ENCODE data around the gene NCL.
"Not testable (repeated sequence)": the region's sequence is repeated elsewhere in the genome, so short reads cannot be mapped to it uniquely, and the experiment has no call there.

NCL gene

DNA sequence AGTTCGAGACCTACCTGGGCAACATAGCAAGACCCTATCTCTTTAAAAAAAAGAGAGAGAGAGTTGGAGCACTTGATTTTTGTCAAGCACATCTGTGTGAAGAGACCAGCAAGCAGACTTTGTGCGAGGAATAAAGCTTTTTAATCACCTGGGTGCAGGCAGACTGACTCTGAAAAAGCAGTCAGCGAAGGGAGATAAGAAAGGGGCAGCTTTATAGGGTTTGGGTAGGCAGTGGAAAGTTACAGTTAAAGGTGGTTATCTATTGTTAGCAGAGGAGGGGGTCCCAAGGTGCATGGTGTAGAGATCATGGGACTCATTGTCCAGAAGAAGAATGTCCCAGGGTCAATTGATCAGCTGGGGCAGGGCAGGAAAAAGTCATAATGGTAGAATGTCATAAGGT, 34.4 kb downstream of the NCL start:
- peak; percentile 17 for DNase-seq

- DNase-seq = no peak
These were observed 35.1 kb downstream of the NCL start for GRCh38 chr2:231429152-231429551.

DNA sequence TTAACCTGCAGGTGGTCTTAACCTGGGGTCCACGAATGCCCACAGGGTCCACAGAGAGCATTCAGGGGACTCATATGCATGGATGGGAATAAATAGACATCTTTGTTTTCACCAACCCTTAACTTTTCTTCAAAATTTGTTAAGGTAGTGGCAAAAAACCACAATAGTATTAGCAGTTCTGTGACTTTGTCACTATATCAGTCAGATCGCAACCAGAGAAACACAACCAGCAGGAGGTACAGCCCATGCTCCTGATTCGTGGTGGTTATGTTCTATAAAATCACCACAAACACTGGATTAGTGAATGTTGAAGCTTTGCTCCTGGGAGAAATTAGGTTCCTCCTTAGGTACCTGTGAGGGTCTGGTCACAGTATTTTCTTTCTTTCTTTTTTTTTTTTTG, 37.2 kb downstream of the NCL start:
- no peak for DNase-seq

- peak; percentile 79 for DNase-seq
These were observed 38.2 kb downstream of the NCL start for GRCh38 chr2:231425811-231426703.

DNA sequence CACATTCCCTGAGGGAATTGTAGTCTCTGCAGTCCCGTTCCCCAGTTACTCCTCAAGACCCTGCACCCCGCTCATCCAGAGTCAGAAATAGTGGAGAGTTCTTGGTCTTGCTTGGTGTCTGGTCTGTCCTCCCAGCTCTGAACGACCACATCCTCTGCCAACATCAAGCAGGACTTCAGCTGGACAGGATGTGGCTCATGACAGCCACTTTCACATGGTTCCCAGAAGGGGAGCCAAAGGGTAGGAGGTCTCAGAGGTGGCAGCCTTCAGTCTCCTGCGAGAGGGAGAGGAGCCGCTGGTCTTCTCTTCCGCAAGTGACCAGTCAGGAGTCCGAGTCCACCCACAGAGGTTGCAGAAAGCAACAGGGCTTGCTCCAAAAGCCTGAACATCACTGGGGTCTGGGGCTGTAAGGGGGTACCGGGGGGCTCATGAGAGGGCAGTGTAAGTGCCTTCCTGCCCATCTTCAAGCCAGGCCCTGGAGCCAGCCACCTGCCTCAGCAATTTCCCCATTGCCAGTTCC, 38.9 kb downstream of the NCL start:
- no peak for DNase-seq

- no peak for DNase-seq
These were observed 41.1 kb downstream of the NCL start for GRCh38 chr2:231423176-231423575.

DNA sequence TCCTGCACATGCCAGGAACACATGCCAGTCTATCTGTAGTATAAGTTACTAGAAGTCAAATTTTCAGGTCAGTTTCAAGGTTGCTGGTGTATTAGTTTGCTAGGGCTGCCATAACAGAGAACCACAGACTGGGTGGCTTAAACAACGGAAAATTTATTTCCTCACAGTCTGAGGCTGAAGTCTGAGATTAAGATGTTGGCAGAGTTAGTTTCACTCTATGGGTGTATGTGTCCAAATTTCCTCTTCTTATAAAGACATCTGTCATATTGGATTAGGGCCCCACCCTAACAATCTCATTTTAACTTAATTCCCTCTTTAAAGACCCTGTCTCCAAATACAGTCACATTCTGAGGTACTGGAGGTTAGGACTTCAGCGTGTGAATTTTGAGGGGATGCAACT, 42.2 kb downstream of the NCL start:
- no peak for DNase-seq

GRCh38 chr2:231421051-231421580, 43.2 kb downstream of the NCL start:
- DNase-seq = no peak

DNA sequence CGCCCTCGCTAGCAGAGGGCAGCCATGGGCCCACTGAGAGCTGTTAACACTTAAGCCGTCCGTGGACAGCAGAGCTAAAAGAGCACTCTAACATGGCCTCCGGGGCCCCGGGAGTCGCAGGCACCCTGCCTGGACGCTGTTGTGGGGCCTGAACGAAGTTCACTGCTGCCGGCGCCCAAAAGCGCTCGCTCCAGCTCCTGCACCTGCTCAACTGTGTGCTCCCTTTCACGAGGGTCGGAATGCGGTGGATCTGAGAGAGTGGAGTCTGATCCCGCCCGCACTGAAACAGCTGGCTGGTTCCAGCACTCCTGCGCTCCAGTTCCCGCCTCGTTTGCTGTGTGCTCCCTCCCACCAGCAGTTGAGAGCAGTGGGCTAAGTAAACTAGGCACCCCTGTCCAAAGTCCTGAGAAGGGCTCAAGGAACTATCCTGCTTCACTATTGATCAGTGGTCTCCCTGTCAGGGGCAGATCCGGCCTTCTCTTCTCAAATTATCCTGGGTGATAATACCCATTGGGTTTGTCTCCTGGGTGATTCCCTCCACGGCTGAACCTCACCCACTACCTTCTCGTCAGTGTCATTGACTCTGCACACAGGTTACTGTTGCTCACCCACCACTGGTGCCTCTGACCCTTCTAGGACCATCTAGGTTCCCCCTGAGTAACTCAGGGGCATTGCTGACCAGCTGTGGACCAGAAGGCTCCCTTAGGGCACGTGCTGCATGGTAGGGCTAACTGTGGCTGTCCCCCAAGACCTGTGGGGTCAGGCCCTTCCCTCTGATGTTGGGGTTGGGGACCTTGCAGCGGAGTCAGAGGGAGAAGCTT, 45.3 kb downstream of the NCL start:
- DNase-seq = no peak

- no peak for DNase-seq
These were observed 49.3 kb downstream of the NCL start for GRCh38 chr2:231415029-231415428.

- no peak for DNase-seq
These were observed 50.3 kb downstream of the NCL start for GRCh38 chr2:231413921-231414476.

DNA sequence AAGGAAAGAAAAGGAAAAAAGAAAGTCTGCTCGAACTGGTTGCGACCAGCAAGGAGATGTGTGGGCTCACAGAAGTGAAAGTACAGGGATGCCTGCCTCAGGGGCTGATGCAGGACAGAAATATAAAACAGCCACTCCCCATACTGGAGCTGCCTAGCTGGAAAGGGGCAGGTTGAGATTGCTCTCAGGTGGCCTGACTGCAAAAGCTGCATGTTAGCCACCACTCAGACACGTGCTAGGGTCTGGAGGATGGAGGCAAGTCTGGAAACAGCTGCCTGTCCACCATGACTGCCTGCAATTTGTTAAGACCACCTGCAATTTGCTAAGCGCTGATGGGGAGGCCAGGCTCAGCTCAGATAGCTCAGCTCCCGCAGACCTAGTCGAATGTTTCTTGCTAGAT, 50.8 kb downstream of the NCL start:
- DNase-seq = no peak

- no peak for DNase-seq
These were observed 51.7 kb downstream of the NCL start for GRCh38 chr2:231412618-231412963.

- peak; percentile 85 for DNase-seq
These were observed 52.3 kb downstream of the NCL start for GRCh38 chr2:231411831-231412617.

DNA sequence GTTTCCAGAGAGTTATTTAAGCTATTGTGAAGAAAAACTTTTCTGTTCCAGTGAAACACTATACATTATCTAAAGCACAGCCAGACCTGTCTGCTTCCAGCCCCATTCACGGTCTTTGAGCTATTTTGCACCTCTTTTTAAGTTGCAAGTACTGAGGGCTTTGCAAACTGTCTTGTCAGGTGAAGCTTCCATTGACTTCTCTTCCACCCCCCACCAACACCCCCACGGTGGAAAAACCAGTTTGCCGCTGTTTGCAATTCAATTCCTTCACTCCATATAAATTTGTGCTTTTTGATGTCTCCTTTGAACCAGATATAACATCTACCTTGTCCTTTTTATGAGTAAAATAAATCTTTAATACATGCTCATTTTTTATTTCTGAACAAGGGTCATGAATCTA, 53.0 kb downstream of the NCL start:
- no peak for DNase-seq

GRCh38 chr2:231410293-231411004, 53.8 kb downstream of the NCL start:
- DNase-seq = no peak

DNA sequence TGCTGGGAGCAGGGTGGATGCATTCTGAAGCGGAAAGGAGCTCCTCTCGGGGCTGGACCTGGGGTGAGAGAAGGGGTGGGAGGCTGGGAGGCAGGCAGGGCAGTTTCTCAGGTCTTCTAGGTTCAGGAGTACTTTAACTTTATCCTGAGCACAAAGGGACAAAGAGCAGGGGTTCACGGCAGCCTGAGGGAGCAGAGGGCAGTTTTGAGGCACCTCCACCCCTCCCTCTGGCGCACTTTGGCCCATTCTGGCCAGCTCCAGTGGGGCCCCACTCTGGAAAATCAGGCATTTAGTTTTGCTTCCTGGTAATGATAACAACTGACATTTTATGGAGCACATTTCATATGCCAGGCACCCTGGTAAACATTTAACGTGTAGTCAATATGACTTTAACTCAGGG, 54.5 kb downstream of the NCL start:
- DNase-seq = no peak

- DNase-seq = not testable (repeated sequence)
These were observed 56.0 kb downstream of the NCL start for GRCh38 chr2:231408304-231408703.

DNA sequence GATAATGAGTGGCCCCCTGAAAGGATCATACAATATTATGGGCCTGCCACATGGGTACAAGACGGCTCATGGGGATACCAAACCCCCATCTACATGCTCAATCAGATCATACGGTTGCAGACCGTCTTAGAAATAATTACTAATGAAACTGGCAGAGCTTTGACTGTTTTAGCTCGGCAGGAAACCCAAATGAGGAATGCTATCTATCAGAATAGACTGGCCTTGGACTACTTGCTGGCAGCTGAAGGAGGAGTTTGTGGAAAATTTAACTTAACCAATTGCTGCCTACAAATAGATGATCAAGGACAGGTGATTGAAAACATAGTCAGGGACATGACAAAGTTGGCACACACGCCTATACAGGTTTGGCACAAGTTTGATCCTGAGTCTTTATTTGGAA, 56.6 kb downstream of the NCL start:
- DNase-seq = not testable (repeated sequence)

GRCh38 chr2:231405601-231406367, 58.5 kb downstream of the NCL start:
- peak; percentile 80 for DNase-seq

DNA sequence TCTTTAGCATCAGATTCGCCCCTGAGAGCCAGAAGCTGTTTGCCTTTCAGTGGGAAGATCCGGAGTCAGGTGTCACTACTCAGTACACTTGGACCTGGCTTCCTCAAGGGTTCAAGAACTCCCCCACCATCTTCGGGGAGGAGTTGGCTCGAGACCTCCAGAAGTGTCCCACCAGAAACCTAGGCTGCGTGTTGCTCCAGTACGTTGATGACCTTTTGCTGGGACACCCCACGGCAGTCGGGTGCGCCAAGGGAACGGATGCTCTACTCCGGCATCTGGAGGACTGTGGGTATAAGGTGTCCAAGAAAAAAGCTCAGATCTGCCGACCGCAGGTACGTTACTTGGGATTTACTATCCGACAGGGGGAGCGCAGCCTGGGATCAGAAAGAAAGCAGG, 60.1 kb downstream of the NCL start:
- DNase-seq = not testable (repeated sequence)
